HepG2 (cell line): ENCODE measurements around the gene LRPPRC.

Experiments
- GABPA ChIP-seq, 2 experiments: IDR thresholded peaks; 2 replicates each; pipeline ENCODE4 v1.6.1; 2011 to 2016; ENCODE audit warnings: low read depth in 2 of 2, low read length in 1 of 2, missing biosample characterization in 1 of 2, missing genetic modification characterization in 1 of 2
- KMT2B ChIP-seq: IDR thresholded peaks from 2 replicates; pipeline ENCODE4 v1.6.1; 2016; ENCODE audit warnings: missing genetic modification reagents, missing compliant biosample characterization
- MXD4 ChIP-seq: IDR thresholded peaks from 2 replicates; pipeline ENCODE4 v1.6.1; 2016; ENCODE audit warnings: mild to moderate bottlenecking, missing biosample characterization, missing genetic modification reagents
- TF ChIP-seq, protein P1 (sequence below): sonication (generic); formaldehyde crosslinking; IDR thresholded peaks from 2 replicates; pipeline ENCODE4 v1.4.0; 2020; ENCODE audit warnings: mild to moderate bottlenecking, missing genetic modification reagents, borderline replicate concordance
- TF ChIP-seq, protein P2 (sequence below): sonication (generic); formaldehyde crosslinking; IDR thresholded peaks from 2 replicates; pipeline ENCODE4 v1.5.0; 2020; ENCODE audit warnings: mild to moderate bottlenecking, missing genetic modification reagents, moderate library complexity
- TF ChIP-seq, protein P3 (sequence below), 2 experiments: IDR thresholded peaks; 2 replicates each; pipeline ENCODE4 v1.6.1; 2011 to 2012; ENCODE audit warnings: low read length in 2 of 2, borderline replicate concordance in 1 of 2, low read depth in 1 of 2, mild to moderate bottlenecking in 1 of 2, moderate library complexity in 1 of 2

DNA sequence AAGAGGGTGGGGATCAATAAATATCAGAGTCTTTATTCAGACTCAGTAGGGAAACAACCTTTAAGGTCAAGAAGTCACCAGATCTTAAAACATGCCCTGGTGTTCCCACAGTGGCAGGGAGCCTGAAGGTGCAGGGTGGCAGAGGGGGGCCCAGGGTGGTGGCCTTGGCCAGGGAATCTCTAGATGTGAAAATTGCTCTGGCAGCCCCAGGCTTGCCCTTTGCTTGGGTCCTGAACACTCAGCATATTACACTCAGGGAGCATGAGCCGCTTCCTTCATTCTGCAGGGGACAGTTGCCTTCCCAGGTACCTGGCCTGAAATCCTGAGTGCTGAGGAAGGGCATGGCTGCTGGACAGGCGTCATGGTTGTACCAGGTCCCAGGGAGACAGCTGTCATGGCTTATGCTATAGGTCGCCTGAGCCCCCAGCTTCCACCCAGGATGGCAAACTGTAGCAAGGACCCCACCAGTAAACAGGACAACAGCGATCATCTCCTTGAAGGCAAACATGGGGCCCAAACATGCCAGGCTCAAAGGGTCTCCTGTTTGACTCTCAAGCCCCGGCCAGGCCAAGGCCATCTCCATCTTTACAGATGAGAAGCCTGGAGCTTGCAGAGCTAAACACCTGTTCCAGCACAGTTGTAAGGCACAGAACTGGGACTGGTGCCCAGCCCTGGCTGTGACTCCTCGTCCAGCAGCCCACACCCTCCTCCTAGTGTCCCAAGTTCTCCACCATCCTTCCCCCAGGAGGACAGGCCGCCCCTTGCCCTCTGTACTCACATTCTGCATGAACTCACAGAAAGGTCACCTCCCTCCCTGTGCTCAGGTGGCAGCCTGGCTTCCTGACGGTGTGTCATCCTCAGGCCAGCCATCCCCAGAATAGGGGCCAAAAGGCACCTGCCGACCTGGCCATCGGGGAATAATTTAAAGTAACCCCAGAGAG, 142.4 kb downstream of the LRPPRC start:
- TF ChIP-seq MXD4 (CRISPR knock-in tag) (no peak), GABPA (IDR thresholded peaks at IDR 0.05; ENCODE audit: low read depth, low read length) (no peak), GABPA (CRISPR knock-in tag; IDR thresholded peaks at IDR 0.05; ENCODE audit: low read depth) (no peak), KMT2B (CRISPR knock-in tag) (no peak)
- TF ChIP-seq, protein P1, sequence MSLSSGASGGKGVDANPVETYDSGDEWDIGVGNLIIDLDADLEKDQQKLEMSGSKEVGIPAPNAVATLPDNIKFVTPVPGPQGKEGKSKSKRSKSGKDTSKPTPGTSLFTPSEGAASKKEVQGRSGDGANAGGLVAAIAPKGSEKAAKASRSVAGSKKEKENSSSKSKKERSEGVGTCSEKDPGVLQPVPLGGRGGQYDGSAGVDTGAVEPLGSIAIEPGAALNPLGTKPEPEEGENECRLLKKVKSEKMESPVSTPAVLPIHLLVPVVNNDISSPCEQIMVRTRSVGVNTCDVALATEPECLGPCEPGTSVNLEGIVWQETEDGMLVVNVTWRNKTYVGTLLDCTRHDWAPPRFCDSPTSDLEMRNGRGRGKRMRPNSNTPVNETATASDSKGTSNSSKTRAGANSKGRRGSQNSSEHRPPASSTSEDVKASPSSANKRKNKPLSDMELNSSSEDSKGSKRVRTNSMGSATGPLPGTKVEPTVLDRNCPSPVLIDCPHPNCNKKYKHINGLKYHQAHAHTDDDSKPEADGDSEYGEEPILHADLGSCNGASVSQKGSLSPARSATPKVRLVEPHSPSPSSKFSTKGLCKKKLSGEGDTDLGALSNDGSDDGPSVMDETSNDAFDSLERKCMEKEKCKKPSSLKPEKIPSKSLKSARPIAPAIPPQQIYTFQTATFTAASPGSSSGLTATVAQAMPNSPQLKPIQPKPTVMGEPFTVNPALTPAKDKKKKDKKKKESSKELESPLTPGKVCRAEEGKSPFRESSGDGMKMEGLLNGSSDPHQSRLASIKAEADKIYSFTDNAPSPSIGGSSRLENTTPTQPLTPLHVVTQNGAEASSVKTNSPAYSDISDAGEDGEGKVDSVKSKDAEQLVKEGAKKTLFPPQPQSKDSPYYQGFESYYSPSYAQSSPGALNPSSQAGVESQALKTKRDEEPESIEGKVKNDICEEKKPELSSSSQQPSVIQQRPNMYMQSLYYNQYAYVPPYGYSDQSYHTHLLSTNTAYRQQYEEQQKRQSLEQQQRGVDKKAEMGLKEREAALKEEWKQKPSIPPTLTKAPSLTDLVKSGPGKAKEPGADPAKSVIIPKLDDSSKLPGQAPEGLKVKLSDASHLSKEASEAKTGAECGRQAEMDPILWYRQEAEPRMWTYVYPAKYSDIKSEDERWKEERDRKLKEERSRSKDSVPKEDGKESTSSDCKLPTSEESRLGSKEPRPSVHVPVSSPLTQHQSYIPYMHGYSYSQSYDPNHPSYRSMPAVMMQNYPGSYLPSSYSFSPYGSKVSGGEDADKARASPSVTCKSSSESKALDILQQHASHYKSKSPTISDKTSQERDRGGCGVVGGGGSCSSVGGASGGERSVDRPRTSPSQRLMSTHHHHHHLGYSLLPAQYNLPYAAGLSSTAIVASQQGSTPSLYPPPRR (CRISPR knock-in tag): no peak
- TF ChIP-seq, protein P2, sequence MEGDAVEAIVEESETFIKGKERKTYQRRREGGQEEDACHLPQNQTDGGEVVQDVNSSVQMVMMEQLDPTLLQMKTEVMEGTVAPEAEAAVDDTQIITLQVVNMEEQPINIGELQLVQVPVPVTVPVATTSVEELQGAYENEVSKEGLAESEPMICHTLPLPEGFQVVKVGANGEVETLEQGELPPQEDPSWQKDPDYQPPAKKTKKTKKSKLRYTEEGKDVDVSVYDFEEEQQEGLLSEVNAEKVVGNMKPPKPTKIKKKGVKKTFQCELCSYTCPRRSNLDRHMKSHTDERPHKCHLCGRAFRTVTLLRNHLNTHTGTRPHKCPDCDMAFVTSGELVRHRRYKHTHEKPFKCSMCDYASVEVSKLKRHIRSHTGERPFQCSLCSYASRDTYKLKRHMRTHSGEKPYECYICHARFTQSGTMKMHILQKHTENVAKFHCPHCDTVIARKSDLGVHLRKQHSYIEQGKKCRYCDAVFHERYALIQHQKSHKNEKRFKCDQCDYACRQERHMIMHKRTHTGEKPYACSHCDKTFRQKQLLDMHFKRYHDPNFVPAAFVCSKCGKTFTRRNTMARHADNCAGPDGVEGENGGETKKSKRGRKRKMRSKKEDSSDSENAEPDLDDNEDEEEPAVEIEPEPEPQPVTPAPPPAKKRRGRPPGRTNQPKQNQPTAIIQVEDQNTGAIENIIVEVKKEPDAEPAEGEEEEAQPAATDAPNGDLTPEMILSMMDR (CRISPR knock-in tag): no peak
- TF ChIP-seq, protein P3, sequence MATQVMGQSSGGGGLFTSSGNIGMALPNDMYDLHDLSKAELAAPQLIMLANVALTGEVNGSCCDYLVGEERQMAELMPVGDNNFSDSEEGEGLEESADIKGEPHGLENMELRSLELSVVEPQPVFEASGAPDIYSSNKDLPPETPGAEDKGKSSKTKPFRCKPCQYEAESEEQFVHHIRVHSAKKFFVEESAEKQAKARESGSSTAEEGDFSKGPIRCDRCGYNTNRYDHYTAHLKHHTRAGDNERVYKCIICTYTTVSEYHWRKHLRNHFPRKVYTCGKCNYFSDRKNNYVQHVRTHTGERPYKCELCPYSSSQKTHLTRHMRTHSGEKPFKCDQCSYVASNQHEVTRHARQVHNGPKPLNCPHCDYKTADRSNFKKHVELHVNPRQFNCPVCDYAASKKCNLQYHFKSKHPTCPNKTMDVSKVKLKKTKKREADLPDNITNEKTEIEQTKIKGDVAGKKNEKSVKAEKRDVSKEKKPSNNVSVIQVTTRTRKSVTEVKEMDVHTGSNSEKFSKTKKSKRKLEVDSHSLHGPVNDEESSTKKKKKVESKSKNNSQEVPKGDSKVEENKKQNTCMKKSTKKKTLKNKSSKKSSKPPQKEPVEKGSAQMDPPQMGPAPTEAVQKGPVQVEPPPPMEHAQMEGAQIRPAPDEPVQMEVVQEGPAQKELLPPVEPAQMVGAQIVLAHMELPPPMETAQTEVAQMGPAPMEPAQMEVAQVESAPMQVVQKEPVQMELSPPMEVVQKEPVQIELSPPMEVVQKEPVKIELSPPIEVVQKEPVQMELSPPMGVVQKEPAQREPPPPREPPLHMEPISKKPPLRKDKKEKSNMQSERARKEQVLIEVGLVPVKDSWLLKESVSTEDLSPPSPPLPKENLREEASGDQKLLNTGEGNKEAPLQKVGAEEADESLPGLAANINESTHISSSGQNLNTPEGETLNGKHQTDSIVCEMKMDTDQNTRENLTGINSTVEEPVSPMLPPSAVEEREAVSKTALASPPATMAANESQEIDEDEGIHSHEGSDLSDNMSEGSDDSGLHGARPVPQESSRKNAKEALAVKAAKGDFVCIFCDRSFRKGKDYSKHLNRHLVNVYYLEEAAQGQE (IDR thresholded peaks at IDR 0.05; ENCODE audit: borderline replicate concordance in 1 of 2, low read depth in 1 of 2, low read length in 2 of 2): no peak
